GM19324 (cell line): ENCODE results near the gene CREB5.

Experiments used
- ATAC-seq: cut with Tn5 transposase; IDR thresholded peaks from one replicate; pipeline ENCODE4 v1.9.1; 2021; ENCODE audit warnings: mild to moderate bottlenecking, moderate library complexity; ENCODE audit not compliant: unreplicated experiment, low FRiP score

Gene CREB5

GRCh38 chr7:28858206-28858605 lies 445.9 kb downstream of the CREB5 start:
- no peak for ATAC-seq

- ATAC-seq = no peak
Measured at GRCh38 chr7:28858895-28859294, 446.6 kb downstream of the CREB5 start.

- ATAC-seq = no peak
Measured at GRCh38 chr7:28861825-28862224, 449.5 kb downstream of the CREB5 start.

GRCh38 chr7:28862595-28863272 lies 450.4 kb downstream of the CREB5 start:
- no peak for ATAC-seq

- ATAC-seq = no peak
Measured at GRCh38 chr7:28865601-28866144, 453.4 kb downstream of the CREB5 start.

DNA sequence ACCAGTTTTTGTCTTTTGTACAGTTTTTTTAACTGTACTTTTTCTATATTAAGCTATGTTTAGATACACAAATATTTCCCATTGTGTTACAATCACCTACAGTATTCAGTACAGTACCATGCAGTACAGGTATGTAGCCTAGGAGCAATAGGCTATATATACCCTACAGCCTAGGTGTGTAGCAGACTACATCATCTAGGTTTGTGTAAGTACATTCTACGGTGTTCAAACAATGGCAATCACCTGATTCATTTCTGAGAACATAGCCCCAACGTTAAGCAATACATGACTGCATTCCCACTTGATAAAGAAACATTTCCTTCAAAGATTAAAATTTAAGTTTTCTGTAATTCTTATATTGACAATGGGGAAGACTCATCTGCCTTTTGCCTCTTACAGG lies 456.4 kb downstream of the CREB5 start:
- ATAC-seq = no peak

- no peak for ATAC-seq
Measured at GRCh38 chr7:28871077-28871476, 458.8 kb downstream of the CREB5 start.

DNA sequence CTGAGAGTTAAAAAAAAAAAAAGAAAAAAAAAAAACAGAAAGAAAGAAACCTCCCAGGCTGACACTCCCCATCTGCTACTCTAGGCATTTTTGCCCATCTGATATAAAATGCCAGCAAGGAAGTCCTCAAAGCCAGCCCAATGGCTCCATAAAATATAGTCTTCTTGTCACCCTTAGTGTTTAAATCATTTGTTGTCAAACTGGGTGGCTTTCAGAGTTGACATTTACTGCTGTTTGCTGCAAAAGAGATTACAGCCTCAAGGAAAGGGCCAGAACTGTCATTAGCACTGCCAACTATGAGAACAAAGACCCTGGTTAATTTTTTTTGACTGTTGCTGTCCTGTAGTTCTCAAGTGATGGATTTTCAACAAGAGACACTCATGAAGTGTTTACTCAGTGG lies 459.3 kb downstream of the CREB5 start:
- no peak for ATAC-seq

DNA sequence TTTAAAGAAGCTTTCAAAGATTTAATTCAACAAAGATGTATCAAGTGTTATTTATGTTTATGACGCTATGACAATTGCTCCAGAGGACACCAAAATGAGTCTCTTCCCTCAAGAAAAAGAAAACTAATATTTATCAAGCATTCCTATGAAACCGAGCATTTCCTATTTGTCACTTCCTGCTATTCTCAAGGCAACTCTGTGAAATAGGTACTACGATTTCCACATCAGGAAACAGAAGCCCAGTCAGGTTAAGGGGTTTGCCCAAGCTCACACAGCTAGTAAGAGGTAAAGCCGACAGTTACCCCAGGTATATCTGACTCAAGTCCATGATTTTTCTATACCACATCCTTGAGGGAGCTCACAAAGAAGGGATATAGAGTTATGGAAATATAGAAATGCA lies 459.9 kb downstream of the CREB5 start:
- ATAC-seq = no peak

GRCh38 chr7:28873365-28873764 lies 461.0 kb downstream of the CREB5 start:
- no peak for ATAC-seq

DNA sequence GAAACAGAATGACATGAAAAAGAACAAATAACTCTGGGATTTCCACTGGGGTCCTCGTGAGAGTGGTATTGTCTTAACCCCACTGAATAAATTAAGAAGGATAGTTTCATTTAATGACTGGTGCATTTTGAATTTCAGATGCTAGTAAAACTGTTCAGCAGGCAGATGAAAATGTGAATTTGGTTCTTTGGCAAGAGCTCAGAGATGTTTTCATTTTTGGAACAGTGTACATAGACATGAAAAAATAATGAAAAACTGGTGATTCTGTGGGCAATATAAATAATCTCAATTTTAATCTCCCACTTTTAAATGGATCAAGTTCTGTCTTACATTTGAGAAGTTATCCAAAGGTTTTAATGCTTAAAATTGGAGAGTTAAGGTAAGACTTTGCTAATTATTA lies 461.7 kb downstream of the CREB5 start:
- no peak for ATAC-seq
